ENCODE measurements around the gene SNX5. TPM values are rescaled to one million over a fixed set of nuclear protein-coding genes. Genes with fewer than 3 reads are reported as not detected.

Gene SNX5
- total RNA-seq, 1 experiment from 2014 or later: 188 TPM

GRCh38 chr20:17951323-17951722 lies 17.3 kb downstream of the SNX5 start:
- no peak overlapping the region for H3K27ac ChIP-seq (ENCODE audit: low read depth, low read length, poor library complexity, severe bottlenecking)
- TF ChIP-seq CTCF (conservative IDR thresholded peaks at IDR 0.05; ENCODE audit: low read depth, low read length) (no peak), EZH2 (IDR thresholded peaks at IDR 0.05; ENCODE audit: borderline replicate concordance, low read depth, low read length, poor library complexity, severe bottlenecking) (no peak)
- H3K9me3 ChIP-seq (ENCODE audit: low read depth, low read length, poor library complexity, severe bottlenecking): no peaks in the 10 kb centered on the region
- intact Hi-C loops (cut with micrococcal nuclease; ENCODE audit: unreplicated experiment): no loop called here
- no peak overlapping the region for H3K4me3 ChIP-seq (ENCODE audit: low read depth, low read length, poor library complexity, severe bottlenecking)
- H3K36me3 ChIP-seq (ENCODE audit: insufficient read depth, low read length, poor library complexity, severe bottlenecking): peaks cover 100% of the 10 kb centered on the region
- no peaks in the 10 kb centered on the region for H3K4me1 ChIP-seq (ENCODE audit: insufficient read depth, low read length, poor library complexity, severe bottlenecking)
- DNase-seq (ENCODE audit: low spot score): no peak
- H3K27me3 ChIP-seq (replicated peaks; ENCODE audit: insufficient read depth, low read depth, low read length, poor library complexity): no peaks in the 10 kb centered on the region
- CTCF ChIA-PET: no interaction called here
- BruUV-seq (replicated peaks): no TSS peak
- POLR2A ChIA-PET (ENCODE audit: low non-redundant PET): no interaction called here

- CTCF ChIA-PET: no interaction called here
- TF ChIP-seq CTCF (conservative IDR thresholded peaks at IDR 0.05; ENCODE audit: low read depth, low read length) (no peak), EZH2 (IDR thresholded peaks at IDR 0.05; ENCODE audit: borderline replicate concordance, low read depth, low read length, poor library complexity, severe bottlenecking) (no peak)
- no peak for DNase-seq (ENCODE audit: low spot score)
- no peaks in the 10 kb centered on the region for H3K9me3 ChIP-seq (ENCODE audit: low read depth, low read length, poor library complexity, severe bottlenecking)
- no peak overlapping the region for H3K4me3 ChIP-seq (ENCODE audit: low read depth, low read length, poor library complexity, severe bottlenecking)
- BruUV-seq (replicated peaks): no TSS peak
- peaks cover 100% of the 10 kb centered on the region for H3K36me3 ChIP-seq (ENCODE audit: insufficient read depth, low read length, poor library complexity, severe bottlenecking)
- POLR2A ChIA-PET (ENCODE audit: low non-redundant PET): no interaction called here
- no peaks in the 10 kb centered on the region for H3K4me1 ChIP-seq (ENCODE audit: insufficient read depth, low read length, poor library complexity, severe bottlenecking)
- no peak overlapping the region for H3K27ac ChIP-seq (ENCODE audit: low read depth, low read length, poor library complexity, severe bottlenecking)
- H3K27me3 ChIP-seq (replicated peaks; ENCODE audit: insufficient read depth, low read depth, low read length, poor library complexity): no peaks in the 10 kb centered on the region
- intact Hi-C loops (cut with micrococcal nuclease; ENCODE audit: unreplicated experiment): no loop called here
These were observed 17.9 kb downstream of the SNX5 start for GRCh38 chr20:17950670-17951069.

- no peak overlapping the region for H3K4me3 ChIP-seq (ENCODE audit: low read depth, low read length, poor library complexity, severe bottlenecking)
- intact Hi-C loops (cut with micrococcal nuclease; ENCODE audit: unreplicated experiment): no loop called here
- H3K9me3 ChIP-seq (ENCODE audit: low read depth, low read length, poor library complexity, severe bottlenecking): no peaks in the 10 kb centered on the region
- ChIA-PET POLR2A (ENCODE audit: low non-redundant PET) (no interaction called here), CTCF (no interaction called here)
- H3K27ac ChIP-seq (ENCODE audit: low read depth, low read length, poor library complexity, severe bottlenecking): no peak overlapping the region
- no peaks in the 10 kb centered on the region for H3K4me1 ChIP-seq (ENCODE audit: insufficient read depth, low read length, poor library complexity, severe bottlenecking)
- TF ChIP-seq CTCF (conservative IDR thresholded peaks at IDR 0.05; ENCODE audit: low read depth, low read length) (no peak), EZH2 (IDR thresholded peaks at IDR 0.05; ENCODE audit: borderline replicate concordance, low read depth, low read length, poor library complexity, severe bottlenecking) (no peak)
- no TSS peak for BruUV-seq (replicated peaks)
- no peaks in the 10 kb centered on the region for H3K27me3 ChIP-seq (replicated peaks; ENCODE audit: insufficient read depth, low read depth, low read length, poor library complexity)
- peaks cover 100% of the 10 kb centered on the region for H3K36me3 ChIP-seq (ENCODE audit: insufficient read depth, low read length, poor library complexity, severe bottlenecking)
- DNase-seq (ENCODE audit: low spot score): no peak
These were observed 18.7 kb downstream of the SNX5 start for GRCh38 chr20:17949899-17950298.
